Right lobe of liver (tissue), 4 donors: ENCODE measurements around the gene CACNB2.
A peak's percentile ranks its signal among the peaks of the same experiment; 100 is the strongest.

Experiments
- CTCF ChIP-seq, 4 donors: fragments of 200-600 bp in 3 of 4; fragments of 450-650 bp in 1 of 4; IDR thresholded peaks; one replicate each; pipeline versions ENCODE4 v1.5.1 to v1.8.0; 2016 to 2022; ENCODE audit warnings: antibody characterized with exemption in 4 of 4, mild to moderate bottlenecking in 2 of 4
- POLR2A ChIP-seq: fragments of 450-650 bp; IDR thresholded peaks from one replicate; pipeline ENCODE4 v1.6.1; 2017; ENCODE audit warnings: antibody characterized with exemption, mild to moderate bottlenecking
- donor health status: DM: no; HTN: no; CAD: no.
- donor health status: DM: no; HTN: no; CAD: no.
- donor health status: DM: no; HTN: yes; CAD: no.

GRCh38 chr10:18472977-18473376, 332.8 kb downstream of the CACNB2 start:
- TF ChIP-seq CTCF (IDR thresholded peaks at IDR 0.05): peak in 3 of 4 donors; percentile 19 to 44 (median 38)
- no peak for TF ChIP-seq POLR2A
